Panc1 (cell line): Measurements from ENCODE around the gene SLC66A2. TPM values are rescaled to one million over a fixed set of nuclear protein-coding genes. Genes with fewer than 3 reads are reported as not detected.

Source experiments
- ATAC-seq: fragments of 200-7000 bp; cut with Tn5 transposase; 2 replicates; pipeline ENCODE4 v1.9.1; 2020; ENCODE audit warnings: mild to moderate bottlenecking, moderate library complexity
- BruUV-seq: library from RNA; stranded (reverse); fragments of 400-500 nt; replicated peaks from 2 replicates; lab custom pipeline; 2021; lab: Mats Ljungman, UMichigan
- CTCF ChIA-PET: fragments of 300-600 bp; sonication (Branson Sonifier 250); formaldehyde crosslinking; loops from one replicate; lab custom pipeline; 2022; ENCODE audit warnings: antibody characterized with exemption; lab: Charles Lee
- POLR2A ChIA-PET: fragments of 300-600 bp; sonication (Branson Sonifier 250); formaldehyde crosslinking; loops from one replicate; lab custom pipeline; 2022; ENCODE audit warnings: antibody characterized with exemption; lab: Charles Lee
- DNase-seq: peaks from one replicate; pipeline ENCODE4 v3.0.0-alpha.2; 2010; ENCODE audit warnings: low read depth, low spot score
- H3K27ac ChIP-seq: 2 replicates; pipeline ENCODE4 v1.5.1; 2011; ENCODE audit warnings: mild to moderate bottlenecking, low read length, inconsistent platforms
- H3K27me3 ChIP-seq: fragments of 200-500 bp; sonication (Bioruptor generic); 2 replicates; pipeline ENCODE4 v1.6.0; 2014; ENCODE audit warnings: low read length, inconsistent platforms; ENCODE audit not compliant: control insufficient read depth, insufficient read depth
- H3K36me3 ChIP-seq: fragments of 200-500 bp; sonication (Bioruptor generic); 2 replicates; pipeline ENCODE4 v1.5.1; 2014; ENCODE audit warnings: inconsistent platforms, mild to moderate bottlenecking, low read length, moderate library complexity; ENCODE audit not compliant: control insufficient read depth, insufficient read depth
- H3K4me1 ChIP-seq: 2 replicates; pipeline ENCODE4 v1.5.1; 2011; ENCODE audit warnings: inconsistent platforms, mild to moderate bottlenecking, low read length, moderate library complexity; ENCODE audit not compliant: control insufficient read depth, insufficient read depth
- H3K4me3 ChIP-seq, 2 experiments: 2 replicates each; pipeline ENCODE4 v1.5.1; 2011 to 2012; ENCODE audit warnings: low read depth in 2 of 2, low read length in 2 of 2, mild to moderate bottlenecking in 2 of 2, inconsistent platforms in 1 of 2, moderate library complexity in 1 of 2
- H3K9me3 ChIP-seq: fragments of 200-500 bp; sonication (Bioruptor generic); 2 replicates; pipeline ENCODE4 v1.5.1; 2014; ENCODE audit warnings: low read depth, mild to moderate bottlenecking, inconsistent platforms, low read length, moderate library complexity; ENCODE audit not compliant: control insufficient read depth, insufficient read depth
- CTCF ChIP-seq: fragments of 450-650 bp; IDR thresholded peaks from 2 replicates; pipeline ENCODE4 v1.5.1; 2017; ENCODE audit warnings: mild to moderate bottlenecking
- POLR2AphosphoS5 ChIP-seq: IDR thresholded peaks from 2 replicates; pipeline ENCODE4 v1.6.1; 2012; ENCODE audit warnings: mild to moderate bottlenecking, low read depth, low read length, moderate library complexity
- SIN3A ChIP-seq: IDR thresholded peaks from 2 replicates; pipeline ENCODE4 v1.6.1; 2012; ENCODE audit warnings: low read depth, mild to moderate bottlenecking, low read length, moderate library complexity, borderline replicate concordance; ENCODE audit not compliant: insufficient read depth
- TCF7L2 ChIP-seq: IDR thresholded peaks from 2 replicates; pipeline ENCODE4 v1.6.1; 2011; ENCODE audit warnings: mild to moderate bottlenecking, low read depth, low read length, inconsistent platforms
- in situ Hi-C: cut with HindIII; loops from 2 replicates; pipeline ENCODE4 v1.10.0; 2016; ENCODE audit warnings: low sequenced_read_pairs, low pct_unique_long_range_greater_than_20kb
- intact Hi-C: fragments of 100-400 bp; cut with micrococcal nuclease; formaldehyde crosslinking; loops from one replicate; pipeline ENCODE4 v1.10.0; 2022; ENCODE audit not compliant: unreplicated experiment
- total RNA-seq: library from RNA; stranded (reverse); gene quantifications from one replicate; pipeline ENCODE4 v1.2.1, GENCODE V29; 2021; ENCODE audit not compliant: unreplicated experiment
- TF ChIP-seq, protein P1 (sequence below), 2 experiments: IDR thresholded peaks; 2 replicates each; pipeline ENCODE4 v1.6.1; 2011 to 2012; ENCODE audit warnings: low read depth in 2 of 2, control low read depth in 1 of 2, low read length in 1 of 2, mild to moderate bottlenecking in 1 of 2, moderate library complexity in 1 of 2; ENCODE audit not compliant: insufficient read depth in 1 of 2

Gene SLC66A2
- total RNA-seq, 1 experiment from 2014 or later = 92.5 TPM

- no TSS peak for BruUV-seq
- intact Hi-C loops = no loop called here
- H3K27ac ChIP-seq = no peak overlapping the region
- ATAC-seq (no peak), DNase-seq (no peak)
- no peak overlapping the region for H3K4me3 ChIP-seq
- no peaks in the 10 kb centered on the region for H3K36me3 ChIP-seq
- H3K27me3 ChIP-seq = no peaks in the 10 kb centered on the region
- H3K9me3 ChIP-seq = peaks cover 20% of the 10 kb centered on the region; the same call in 1 of the 2 replicates
- TF ChIP-seq TCF7L2 (no peak), POLR2AphosphoS5 (no peak), SIN3A (no peak), CTCF (no peak)
- TF ChIP-seq, protein P1, sequence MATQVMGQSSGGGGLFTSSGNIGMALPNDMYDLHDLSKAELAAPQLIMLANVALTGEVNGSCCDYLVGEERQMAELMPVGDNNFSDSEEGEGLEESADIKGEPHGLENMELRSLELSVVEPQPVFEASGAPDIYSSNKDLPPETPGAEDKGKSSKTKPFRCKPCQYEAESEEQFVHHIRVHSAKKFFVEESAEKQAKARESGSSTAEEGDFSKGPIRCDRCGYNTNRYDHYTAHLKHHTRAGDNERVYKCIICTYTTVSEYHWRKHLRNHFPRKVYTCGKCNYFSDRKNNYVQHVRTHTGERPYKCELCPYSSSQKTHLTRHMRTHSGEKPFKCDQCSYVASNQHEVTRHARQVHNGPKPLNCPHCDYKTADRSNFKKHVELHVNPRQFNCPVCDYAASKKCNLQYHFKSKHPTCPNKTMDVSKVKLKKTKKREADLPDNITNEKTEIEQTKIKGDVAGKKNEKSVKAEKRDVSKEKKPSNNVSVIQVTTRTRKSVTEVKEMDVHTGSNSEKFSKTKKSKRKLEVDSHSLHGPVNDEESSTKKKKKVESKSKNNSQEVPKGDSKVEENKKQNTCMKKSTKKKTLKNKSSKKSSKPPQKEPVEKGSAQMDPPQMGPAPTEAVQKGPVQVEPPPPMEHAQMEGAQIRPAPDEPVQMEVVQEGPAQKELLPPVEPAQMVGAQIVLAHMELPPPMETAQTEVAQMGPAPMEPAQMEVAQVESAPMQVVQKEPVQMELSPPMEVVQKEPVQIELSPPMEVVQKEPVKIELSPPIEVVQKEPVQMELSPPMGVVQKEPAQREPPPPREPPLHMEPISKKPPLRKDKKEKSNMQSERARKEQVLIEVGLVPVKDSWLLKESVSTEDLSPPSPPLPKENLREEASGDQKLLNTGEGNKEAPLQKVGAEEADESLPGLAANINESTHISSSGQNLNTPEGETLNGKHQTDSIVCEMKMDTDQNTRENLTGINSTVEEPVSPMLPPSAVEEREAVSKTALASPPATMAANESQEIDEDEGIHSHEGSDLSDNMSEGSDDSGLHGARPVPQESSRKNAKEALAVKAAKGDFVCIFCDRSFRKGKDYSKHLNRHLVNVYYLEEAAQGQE (IDR thresholded peaks at IDR 0.05; ENCODE audit: insufficient read depth in 1 of 2, low read depth in 2 of 2, low read length in 1 of 2) = no peak
- POLR2A ChIA-PET = no interaction called here
- H3K4me1 ChIP-seq = no peaks in the 10 kb centered on the region
- CTCF ChIA-PET = no interaction called here
- in situ Hi-C loops = no loop called here
These were observed 60.8 kb downstream of the SLC66A2 start for GRCh38 chr18:79890674-79891073.

DNA sequence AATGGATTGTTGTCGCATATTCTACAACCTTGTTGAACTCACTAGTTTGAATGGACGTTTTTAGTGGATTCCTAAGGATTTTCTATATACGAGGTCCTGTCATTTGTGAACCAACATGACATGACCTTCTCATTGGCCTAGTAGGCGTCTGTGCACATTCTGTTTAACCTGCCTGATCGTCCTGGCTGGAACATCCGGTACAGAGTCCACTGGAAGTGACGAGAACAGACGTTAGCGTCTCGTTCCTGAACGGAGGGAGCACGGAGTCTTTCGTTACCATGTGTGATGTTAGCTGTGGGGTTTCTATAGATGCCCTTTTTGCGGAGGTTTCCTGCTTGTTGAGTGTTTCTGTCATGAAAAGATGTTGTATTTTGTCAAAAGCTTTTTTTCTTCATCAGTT, 61.9 kb downstream of the SLC66A2 start:
- in situ Hi-C loops (no loop called here), intact Hi-C loops (no loop called here)
- TF ChIP-seq SIN3A (no peak), TCF7L2 (no peak), POLR2AphosphoS5 (no peak), CTCF (no peak)
- TF ChIP-seq, protein P1 (IDR thresholded peaks at IDR 0.05; ENCODE audit: insufficient read depth in 1 of 2, low read depth in 2 of 2, low read length in 1 of 2) = no peak
- Histone ChIP-seq H3K4me1 (no peaks in the 10 kb centered on the region), H3K27ac (no peak overlapping the region), H3K4me3 (no peak overlapping the region), H3K27me3 (no peaks in the 10 kb centered on the region), H3K9me3 (peaks cover 16% of the 10 kb centered on the region; the same call in 1 of the 2 replicates), H3K36me3 (no peaks in the 10 kb centered on the region)
- no peak for ATAC-seq
- ChIA-PET POLR2A (no interaction called here), CTCF (no interaction called here)
- no TSS peak for BruUV-seq
- DNase-seq = no peak
